ENCODE measurements around the gene CDC40. TPM values are rescaled to one million over a fixed set of nuclear protein-coding genes. Genes with fewer than 3 reads are reported as not detected.
"Not testable (repeated sequence)": the region's sequence is repeated elsewhere in the genome, so short reads cannot be mapped to it uniquely, and the experiment has no call there.

The CDC40 gene
- total RNA-seq, 1 donor from 2014 or later, result 31.2 TPM

GRCh38 chr6:110266996-110267395 lies 86.8 kb downstream of the CDC40 start:
- Mint-ChIP-seq H3K27ac (no peak overlapping the region), H3K36me3 (ENCODE audit: low read depth) (no peaks in the 10 kb centered on the region), H3K9me3 (peaks cover 4% of the 10 kb centered on the region), H3K27me3 (peaks cover 2% of the 10 kb centered on the region), H3K4me3 (no peak overlapping the region), H3K4me1 (no peaks in the 10 kb centered on the region)
- DNase-seq, result no peak
- intact Hi-C loops (cut with micrococcal nuclease), result no loop called here

GRCh38 chr6:110269623-110270022 lies 89.4 kb downstream of the CDC40 start:
- Mint-ChIP-seq H3K4me3 (no peak overlapping the region), H3K36me3 (ENCODE audit: low read depth) (no peaks in the 10 kb centered on the region), H3K27ac (no peak overlapping the region), H3K9me3 (peaks cover 9% of the 10 kb centered on the region), H3K4me1 (no peaks in the 10 kb centered on the region), H3K27me3 (peaks cover 6% of the 10 kb centered on the region)
- no peak for DNase-seq
- intact Hi-C loops (cut with micrococcal nuclease), result no loop called here

- peaks cover 12% of the 10 kb centered on the region for H3K9me3 Mint-ChIP-seq
- peaks cover 6% of the 10 kb centered on the region for H3K27me3 Mint-ChIP-seq
- intact Hi-C loops (cut with micrococcal nuclease), result no loop called here
- H3K4me1 Mint-ChIP-seq, result no peaks in the 10 kb centered on the region
- H3K27ac Mint-ChIP-seq, result no peak overlapping the region
- no peak for DNase-seq
- H3K4me3 Mint-ChIP-seq, result no peak overlapping the region
- no peaks in the 10 kb centered on the region for H3K36me3 Mint-ChIP-seq (ENCODE audit: low read depth)
Observed at GRCh38 chr6:110270165-110270564, 89.9 kb downstream of the CDC40 start.

GRCh38 chr6:110271732-110272022 lies 91.5 kb downstream of the CDC40 start:
- intact Hi-C loops (cut with micrococcal nuclease), result no loop called here
- Mint-ChIP-seq H3K4me3 (no peak overlapping the region), H3K27ac (no peak overlapping the region), H3K27me3 (peaks cover 4% of the 10 kb centered on the region), H3K36me3 (ENCODE audit: low read depth) (no peaks in the 10 kb centered on the region), H3K4me1 (no peaks in the 10 kb centered on the region), H3K9me3 (peaks cover 10% of the 10 kb centered on the region)
- DNase-seq, result no peak

GRCh38 chr6:110272781-110273180 lies 92.6 kb downstream of the CDC40 start:
- H3K27ac Mint-ChIP-seq; H3K36me3 Mint-ChIP-seq (ENCODE audit: low read depth); H3K4me3 Mint-ChIP-seq; H3K27me3 Mint-ChIP-seq; H3K4me1 Mint-ChIP-seq; DNase-seq; intact Hi-C loops (cut with micrococcal nuclease): not testable (repeated sequence)
- peaks cover 10% of the 10 kb centered on the region for H3K9me3 Mint-ChIP-seq

GRCh38 chr6:110277100-110277665 lies 97.0 kb downstream of the CDC40 start:
- intact Hi-C loops (cut with micrococcal nuclease), result no loop called here
- H3K27ac Mint-ChIP-seq, result no peak overlapping the region
- no peaks in the 10 kb centered on the region for H3K36me3 Mint-ChIP-seq (ENCODE audit: low read depth)
- peaks cover 4% of the 10 kb centered on the region for H3K27me3 Mint-ChIP-seq
- DNase-seq, result no peak
- no peak overlapping the region for H3K4me3 Mint-ChIP-seq
- no peaks in the 10 kb centered on the region for H3K4me1 Mint-ChIP-seq
- H3K9me3 Mint-ChIP-seq, result peaks cover 10% of the 10 kb centered on the region

Other genes starting within 250 kb of the CDC40 start
- not detected in 2 replicates for gene GPR6, start 202.1 kb upstream of the CDC40 start, total RNA-seq
- gene WASF1, start 757 bp upstream of the CDC40 start, total RNA-seq, result 1.2 and 2.2 TPM in 2 replicates
- not detected in 2 replicates for gene METTL24, start 177.9 kb downstream of the CDC40 start, total RNA-seq
- not detected in 2 replicates for gene DDO, start 235.1 kb downstream of the CDC40 start, total RNA-seq